Smooth muscle cell (in vitro differentiated cells): ENCODE measurements around the gene FGR. TPM values are rescaled to one million over a fixed set of nuclear protein-coding genes. Genes with fewer than 3 reads are reported as not detected.
A peak's percentile ranks its signal among the peaks of the same experiment; 100 is the strongest.
"Not testable (repeated sequence)": the region's sequence is repeated elsewhere in the genome, so short reads cannot be mapped to it uniquely, and the experiment has no call there.

ENCODE experiments used
- DNase-seq: peaks from one replicate; lab custom pipeline; 2025; ENCODE audit not compliant: unreplicated experiment; lab: John Stamatoyannopoulos, UW
- H2AFZ ChIP-seq: fragments of 200-600 bp; sonication (generic); 2 replicates; pipeline ENCODE4 v1.6.0; 2016; ENCODE audit warnings: antibody characterized with exemption, low read depth, mild to moderate bottlenecking
- H3F3A ChIP-seq: fragments of 200-600 bp; sonication (generic); 2 replicates; pipeline ENCODE4 v1.6.0; 2017; ENCODE audit warnings: antibody characterized with exemption, low read depth
- H3K27ac ChIP-seq: fragments of 200-600 bp; sonication (generic); 2 replicates; pipeline ENCODE4 v1.5.1; 2016; ENCODE audit warnings: low read depth, mild to moderate bottlenecking
- H3K27me3 ChIP-seq: fragments of 200-600 bp; sonication (generic); 2 replicates; pipeline ENCODE4 v1.6.1; 2016; ENCODE audit warnings: low read depth, mild to moderate bottlenecking
- H3K36me3 ChIP-seq: fragments of 200-600 bp; sonication (generic); 2 replicates; pipeline ENCODE4 v1.5.1; 2016; ENCODE audit warnings: low read depth
- H3K4me1 ChIP-seq: fragments of 200-600 bp; sonication (generic); 2 replicates; pipeline ENCODE4 v1.5.1; 2016; ENCODE audit warnings: low read depth
- H3K4me2 ChIP-seq: fragments of 200-600 bp; sonication (generic); 2 replicates; pipeline ENCODE4 v1.6.0; 2016; ENCODE audit warnings: mild to moderate bottlenecking
- H3K4me3 ChIP-seq: fragments of 200-600 bp; sonication (generic); 2 replicates; pipeline ENCODE4 v1.5.1; 2016; ENCODE audit warnings: mild to moderate bottlenecking
- H3K79me2 ChIP-seq: fragments of 200-600 bp; sonication (generic); 2 replicates; pipeline ENCODE4 v1.6.0; 2016; ENCODE audit warnings: low read depth, mild to moderate bottlenecking
- H3K9ac ChIP-seq: fragments of 200-600 bp; sonication (generic); 2 replicates; pipeline ENCODE4 v1.6.0; 2016; ENCODE audit warnings: low read depth
- H3K9me3 ChIP-seq: fragments of 200-600 bp; sonication (generic); replicated peaks from 2 replicates; pipeline ENCODE4 v1.5.1; 2016; ENCODE audit warnings: low read depth
- H4K20me1 ChIP-seq: fragments of 200-600 bp; sonication (generic); 2 replicates; pipeline ENCODE4 v1.6.0; 2016; ENCODE audit warnings: low read depth
- WGBS: methylation state at CpG from one replicate; pipeline ENCODE4 v1.1.7; 2016; ENCODE audit warnings: low lambda C conversion rate; 5-methylcytosine and 5-hydroxymethylcytosine counted together
- polyA plus RNA-seq: library from polyadenylated mRNA; unstranded; fragments of >200 nt; fragmentation: Nextera tagmentation; extraction: Ambion mirVana; gene quantifications from 2 replicates; pipeline ENCODE4 v1.2.1, GENCODE V29; 2016
- total RNA-seq: library from RNA; depleted of rRNA; stranded (reverse); fragments of >200 nt; gene quantifications from 2 replicates; pipeline ENCODE4 v1.2.3, GENCODE V29; 2014
- TF ChIP-seq, protein P1 (sequence below): fragments of 200-600 bp; sonication (generic); IDR thresholded peaks from 2 replicates; pipeline ENCODE4 v1.5.1; 2017; ENCODE audit warnings: borderline replicate concordance, mild to moderate bottlenecking, antibody characterized with exemption; ENCODE audit not compliant: insufficient read depth, poor library complexity, severe bottlenecking

The FGR gene
- total RNA-seq (1.3 TPM in 1 of 2 replicates, not detected in the other), polyA plus RNA-seq (0.10 and 0.65 TPM in 2 replicates)

DNA sequence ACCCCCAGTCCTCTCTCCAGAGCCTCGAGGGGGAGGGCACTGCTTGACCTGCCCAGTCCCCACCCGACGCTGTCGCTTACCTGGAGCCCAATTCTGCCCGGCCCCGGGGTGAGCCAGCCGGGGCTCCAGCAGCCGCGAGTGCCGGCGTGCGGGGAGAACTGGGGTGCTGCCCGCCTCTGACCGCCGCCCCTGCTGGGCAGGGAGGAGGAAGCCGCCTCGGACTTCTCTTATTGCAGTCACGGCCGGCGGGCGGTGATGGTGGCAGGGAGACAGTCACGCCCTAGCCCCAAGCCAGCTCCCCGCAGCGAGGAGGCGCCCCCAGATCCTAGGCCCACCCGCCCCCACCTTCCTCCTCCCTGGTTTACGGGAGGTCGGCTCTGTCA lies at the start of gene FGR:
Gene FGR, minus strand, starts transcription at position 201 of the 383 bp plus-strand sequence. CDS start 11,269 bp downstream, outside the sequence.
- Histone ChIP-seq H2AFZ (peak within 1 kb of the TSS; percentile 85), H3K27me3 (peaks cover 9% of the 10 kb centered on the region), H3K4me1 (no peaks in the 10 kb centered on the region), H3K9ac (peak within 1 kb of the TSS; percentile 57), H3K27ac (no peak within 1 kb of the TSS), H3K4me3 (peak within 1 kb of the TSS; percentile 48), H3K79me2 (no peaks in the 10 kb centered on the region), H3K9me3 (no peaks in the 10 kb centered on the region), H3F3A (peaks cover 5% of the 10 kb centered on the region), H3K36me3 (no peaks in the 10 kb centered on the region), H3K4me2 (peak within 1 kb of the TSS; percentile 89), H4K20me1 (no peaks in the 10 kb centered on the region)
- TF ChIP-seq, protein P1, sequence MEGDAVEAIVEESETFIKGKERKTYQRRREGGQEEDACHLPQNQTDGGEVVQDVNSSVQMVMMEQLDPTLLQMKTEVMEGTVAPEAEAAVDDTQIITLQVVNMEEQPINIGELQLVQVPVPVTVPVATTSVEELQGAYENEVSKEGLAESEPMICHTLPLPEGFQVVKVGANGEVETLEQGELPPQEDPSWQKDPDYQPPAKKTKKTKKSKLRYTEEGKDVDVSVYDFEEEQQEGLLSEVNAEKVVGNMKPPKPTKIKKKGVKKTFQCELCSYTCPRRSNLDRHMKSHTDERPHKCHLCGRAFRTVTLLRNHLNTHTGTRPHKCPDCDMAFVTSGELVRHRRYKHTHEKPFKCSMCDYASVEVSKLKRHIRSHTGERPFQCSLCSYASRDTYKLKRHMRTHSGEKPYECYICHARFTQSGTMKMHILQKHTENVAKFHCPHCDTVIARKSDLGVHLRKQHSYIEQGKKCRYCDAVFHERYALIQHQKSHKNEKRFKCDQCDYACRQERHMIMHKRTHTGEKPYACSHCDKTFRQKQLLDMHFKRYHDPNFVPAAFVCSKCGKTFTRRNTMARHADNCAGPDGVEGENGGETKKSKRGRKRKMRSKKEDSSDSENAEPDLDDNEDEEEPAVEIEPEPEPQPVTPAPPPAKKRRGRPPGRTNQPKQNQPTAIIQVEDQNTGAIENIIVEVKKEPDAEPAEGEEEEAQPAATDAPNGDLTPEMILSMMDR: no peak
- DNase-seq: no peak
- 74% methylated on average over 28 of the region's 28 CpGs for WGBS

DNA sequence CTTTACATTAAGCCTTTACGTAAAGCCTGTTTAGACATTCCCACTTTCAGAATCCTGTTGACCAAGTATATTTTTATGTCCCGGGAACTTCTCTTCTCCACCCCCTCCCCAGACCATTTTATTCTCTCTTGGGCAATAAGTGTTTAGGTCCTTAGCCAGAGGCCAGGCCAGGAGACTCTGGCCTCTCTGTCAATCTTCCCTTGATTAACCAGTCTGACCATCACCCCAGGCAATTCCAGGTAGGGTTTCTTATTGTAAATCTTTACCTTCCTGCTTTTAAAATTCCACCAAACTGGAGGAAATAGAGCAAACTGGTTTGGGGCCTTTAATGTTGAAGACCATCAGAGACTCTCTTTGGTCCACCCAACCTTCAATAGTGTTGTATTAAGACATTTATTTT lies 49.2 kb upstream of the FGR start:
- TF ChIP-seq, protein P1: no peak
- Histone ChIP-seq H3K9me3 (no peaks in the 10 kb centered on the region), H3K27ac (no peak overlapping the region), H3K4me1 (peaks cover 1% of the 10 kb centered on the region), H4K20me1 (no peaks in the 10 kb centered on the region), H3K9ac (no peak overlapping the region), H3K4me3 (no peak overlapping the region), H3K4me2 (no peak overlapping the region), H2AFZ (no peak overlapping the region), H3F3A (no peaks in the 10 kb centered on the region), H3K79me2 (no peaks in the 10 kb centered on the region), H3K27me3 (no peaks in the 10 kb centered on the region), H3K36me3 (no peaks in the 10 kb centered on the region)
- DNase-seq: no peak
- 80% methylated on average over 2 of the region's 2 CpGs for WGBS

DNA sequence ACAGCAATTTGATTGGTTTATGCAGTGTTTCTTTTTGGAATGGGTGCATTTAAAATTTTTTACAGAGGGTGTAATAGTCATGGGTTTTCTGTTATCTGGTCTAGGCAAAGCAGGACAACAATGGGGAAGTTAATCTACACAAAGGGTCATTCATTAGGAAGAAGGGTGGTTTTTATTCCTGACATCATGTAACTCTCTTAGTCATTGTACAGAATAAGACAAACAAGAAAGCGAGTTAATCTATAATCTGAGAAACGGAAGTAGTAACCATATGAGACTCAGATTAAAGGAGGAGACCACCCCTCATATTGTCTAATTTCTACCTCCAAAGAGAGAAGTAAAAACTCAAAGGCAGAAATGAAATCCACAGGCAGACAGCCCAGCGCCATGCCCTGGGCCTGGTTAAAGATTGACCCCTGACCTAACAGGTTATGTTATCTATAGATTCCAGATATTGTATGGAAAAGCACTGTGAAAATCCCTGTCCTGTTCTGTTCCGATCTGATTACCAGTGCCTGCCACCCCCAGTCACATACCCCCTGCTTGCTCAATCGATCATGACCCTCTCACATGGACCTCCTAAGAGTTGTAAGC lies 47.5 kb upstream of the FGR start:
- H4K20me1 ChIP-seq: no peaks in the 10 kb centered on the region
- H3K4me1 ChIP-seq: no peaks in the 10 kb centered on the region
- H3K4me3 ChIP-seq: no peak overlapping the region
- no peak overlapping the region for H2AFZ ChIP-seq
- no peaks in the 10 kb centered on the region for H3K79me2 ChIP-seq
- no peaks in the 10 kb centered on the region for H3K9me3 ChIP-seq
- no peak overlapping the region for H3K9ac ChIP-seq
- TF ChIP-seq, protein P1: no peak
- no peaks in the 10 kb centered on the region for H3K36me3 ChIP-seq
- DNase-seq: no peak
- H3K27ac ChIP-seq: no peak overlapping the region
- no peaks in the 10 kb centered on the region for H3K27me3 ChIP-seq
- WGBS: 87% methylated on average over 5 of the region's 5 CpGs
- no peak overlapping the region for H3K4me2 ChIP-seq
- no peaks in the 10 kb centered on the region for H3F3A ChIP-seq

- H3K36me3 ChIP-seq, H3K9ac ChIP-seq, H2AFZ ChIP-seq, H3F3A ChIP-seq, H3K4me2 ChIP-seq, H3K4me3 ChIP-seq, H4K20me1 ChIP-seq, H3K9me3 ChIP-seq, DNase-seq, H3K79me2 ChIP-seq, H3K4me1 ChIP-seq, H3K27ac ChIP-seq, H3K27me3 ChIP-seq: not testable (repeated sequence)
- 96% methylated on average over 4 of the region's 4 CpGs for WGBS
These were observed 46.6 kb upstream of the FGR start for GRCh38 chr1:27681580-27681979.

GRCh38 chr1:27680225-27680791 lies 45.3 kb upstream of the FGR start:
- H3F3A ChIP-seq, H3K27ac ChIP-seq, H3K79me2 ChIP-seq, H3K4me3 ChIP-seq, H3K4me2 ChIP-seq, H3K36me3 ChIP-seq, H3K27me3 ChIP-seq, H4K20me1 ChIP-seq, H3K9me3 ChIP-seq, H3K4me1 ChIP-seq, H2AFZ ChIP-seq, H3K9ac ChIP-seq, DNase-seq: not testable (repeated sequence)
- 100% methylated on average over 2 of the region's 2 CpGs for WGBS
